Lower leg skin (tissue), 4 donors: ENCODE data around the gene IL21. TPM values are rescaled to one million over a fixed set of nuclear protein-coding genes. Genes with fewer than 3 reads are reported as not detected.
"Not testable (repeated sequence)": the region's sequence is repeated elsewhere in the genome, so short reads cannot be mapped to it uniquely, and the experiment has no call there.

Experiments
- DNase-seq, 2 donors: peaks; one replicate each; pipeline ENCODE4 v3.0.0-alpha.2; 2019; ENCODE audit warnings: low spot score in 2 of 2
- H3K4me3 ChIP-seq: fragments of 200-600 bp; sonication (generic); 2 replicates; pipeline ENCODE4 v1.5.1; 2017; ENCODE audit warnings: mild to moderate bottlenecking, low read depth; ENCODE audit not compliant: poor library complexity, severe bottlenecking
- POLR2A ChIP-seq, 2 donors: fragments of 450-650 bp; IDR thresholded peaks; one replicate each; pipeline ENCODE4 v1.6.1; 2016 to 2017; ENCODE audit warnings: antibody characterized with exemption in 2 of 2, mild to moderate bottlenecking in 1 of 2, moderate library complexity in 1 of 2
- WGBS, 2 donors: methylation state at CpG; one replicate each; pipeline ENCODE4 v1.1.5; 2018; 5-methylcytosine and 5-hydroxymethylcytosine counted together
- intact Hi-C: fragments of 100-400 bp; cut with DNase I; formaldehyde crosslinking; loops from one replicate; pipeline ENCODE4 v1.15.0; 2023; ENCODE audit warnings: low total_unique reads
- total RNA-seq, 4 donors: library from RNA; depleted of rRNA; stranded (reverse); fragments of >200 nt; gene quantifications; one replicate each; pipeline ENCODE4 v1.1.0, GENCODE V29; 2016
- TF ChIP-seq, protein P1 (sequence below), 3 donors: fragments of 450-650 bp; IDR thresholded peaks; one replicate each; pipeline ENCODE4 v1.5.1; 2016; ENCODE audit warnings: antibody characterized with exemption in 3 of 3, mild to moderate bottlenecking in 3 of 3, moderate library complexity in 2 of 3

The IL21 gene
- total RNA-seq, 4 donors from 2014 or later = not detected

- intact Hi-C loops = no loop called here
- TF ChIP-seq, protein P1, sequence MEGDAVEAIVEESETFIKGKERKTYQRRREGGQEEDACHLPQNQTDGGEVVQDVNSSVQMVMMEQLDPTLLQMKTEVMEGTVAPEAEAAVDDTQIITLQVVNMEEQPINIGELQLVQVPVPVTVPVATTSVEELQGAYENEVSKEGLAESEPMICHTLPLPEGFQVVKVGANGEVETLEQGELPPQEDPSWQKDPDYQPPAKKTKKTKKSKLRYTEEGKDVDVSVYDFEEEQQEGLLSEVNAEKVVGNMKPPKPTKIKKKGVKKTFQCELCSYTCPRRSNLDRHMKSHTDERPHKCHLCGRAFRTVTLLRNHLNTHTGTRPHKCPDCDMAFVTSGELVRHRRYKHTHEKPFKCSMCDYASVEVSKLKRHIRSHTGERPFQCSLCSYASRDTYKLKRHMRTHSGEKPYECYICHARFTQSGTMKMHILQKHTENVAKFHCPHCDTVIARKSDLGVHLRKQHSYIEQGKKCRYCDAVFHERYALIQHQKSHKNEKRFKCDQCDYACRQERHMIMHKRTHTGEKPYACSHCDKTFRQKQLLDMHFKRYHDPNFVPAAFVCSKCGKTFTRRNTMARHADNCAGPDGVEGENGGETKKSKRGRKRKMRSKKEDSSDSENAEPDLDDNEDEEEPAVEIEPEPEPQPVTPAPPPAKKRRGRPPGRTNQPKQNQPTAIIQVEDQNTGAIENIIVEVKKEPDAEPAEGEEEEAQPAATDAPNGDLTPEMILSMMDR (IDR thresholded peaks at IDR 0.05) = no peak
- no peak for TF ChIP-seq POLR2A (IDR thresholded peaks at IDR 0.05)
- 8 to 15% methylated on average over 1 of the region's 1 CpG for WGBS, 2 donors
- no peak overlapping the region for H3K4me3 ChIP-seq
- DNase-seq = no peak
Observed at GRCh38 chr4:122584519-122584918, 36.3 kb downstream of the IL21 start.

GRCh38 chr4:122583906-122584305, 37.0 kb downstream of the IL21 start:
- no peak overlapping the region for H3K4me3 ChIP-seq
- intact Hi-C loops = no loop called here
- TF ChIP-seq, protein P1 (IDR thresholded peaks at IDR 0.05) = no peak
- no peak for TF ChIP-seq POLR2A (IDR thresholded peaks at IDR 0.05)
- WGBS, 2 donors = 53 to 66% methylated on average over 6 of the region's 6 CpGs
- no peak for DNase-seq

- TF ChIP-seq, protein P1 (IDR thresholded peaks at IDR 0.05) = no peak
- TF ChIP-seq POLR2A (IDR thresholded peaks at IDR 0.05) = no peak
- intact Hi-C loops = no loop called here
- no peak for DNase-seq
- 46 to 54% methylated on average over 9 of the region's 9 CpGs for WGBS, 2 donors
- no peak overlapping the region for H3K4me3 ChIP-seq
Observed at GRCh38 chr4:122577808-122578781, 42.8 kb downstream of the IL21 start.

GRCh38 chr4:122577189-122577553, 43.7 kb downstream of the IL21 start:
- WGBS, 2 donors = 65 to 68% methylated on average over 2 of the region's 2 CpGs
- intact Hi-C loops = no loop called here
- H3K4me3 ChIP-seq = no peak overlapping the region
- no peak for TF ChIP-seq POLR2A (IDR thresholded peaks at IDR 0.05)
- TF ChIP-seq, protein P1 (IDR thresholded peaks at IDR 0.05) = no peak
- no peak for DNase-seq

- H3K4me3 ChIP-seq = no peak overlapping the region
- DNase-seq = no peak
- TF ChIP-seq, protein P1 (IDR thresholded peaks at IDR 0.05) = no peak
- TF ChIP-seq POLR2A (IDR thresholded peaks at IDR 0.05) = no peak
- intact Hi-C loops = no loop called here
- WGBS, 2 donors = 66 to 67% methylated on average over 5 of the region's 5 CpGs
Observed at GRCh38 chr4:122576261-122577188, 44.3 kb downstream of the IL21 start.

DNA sequence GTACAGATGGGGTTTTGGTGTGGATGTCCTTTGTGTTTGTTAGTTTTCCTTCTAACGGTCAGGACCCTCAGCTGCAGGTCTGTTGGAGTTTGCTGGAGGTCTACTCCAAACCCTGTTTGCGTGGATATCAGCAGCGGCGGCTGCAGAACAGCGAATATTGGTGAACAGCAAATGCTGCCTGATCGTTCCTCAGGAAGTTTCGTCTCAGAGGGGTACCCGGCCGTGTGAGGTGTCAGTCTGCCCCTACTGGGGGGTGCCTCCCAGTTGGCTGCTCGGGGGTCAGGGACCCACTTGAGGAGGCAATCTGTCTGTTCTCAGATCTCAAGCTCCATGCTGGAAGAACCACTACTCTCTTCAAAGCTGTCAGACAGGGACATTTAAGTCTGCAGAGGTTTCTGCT, 46.5 kb downstream of the IL21 start:
- DNase-seq, intact Hi-C loops, H3K4me3 ChIP-seq: not testable (repeated sequence)
- 88 to 97% methylated on average over 10 of the region's 10 CpGs for WGBS, 2 donors
